ENCODE data around the gene USH2A.

GRCh38 chr1:216216305-216216704 lies 206.9 kb downstream of the USH2A start:
- no peak for TF ChIP-seq POLR2A (IDR thresholded peaks at IDR 0.05; ENCODE audit: low read length)
- no peak for TF ChIP-seq GATA1 (IDR thresholded peaks at IDR 0.05; ENCODE audit: low read depth, low read length)
